Activated CD4-positive, alpha-beta T cell treated with anti-CD3 and anti-CD28 coated beads, Interleukin-2, amount 50 U/mL, for 1 hour (primary cell): ENCODE measurements around the gene FUT3.
"Not testable (repeated sequence)": the region's sequence is repeated elsewhere in the genome, so short reads cannot be mapped to it uniquely, and the experiment has no call there.

Experiments
- DNase-seq: peaks from one replicate; pipeline ENCODE4 v3.0.0-alpha.2; 2020

FUT3 gene

DNA sequence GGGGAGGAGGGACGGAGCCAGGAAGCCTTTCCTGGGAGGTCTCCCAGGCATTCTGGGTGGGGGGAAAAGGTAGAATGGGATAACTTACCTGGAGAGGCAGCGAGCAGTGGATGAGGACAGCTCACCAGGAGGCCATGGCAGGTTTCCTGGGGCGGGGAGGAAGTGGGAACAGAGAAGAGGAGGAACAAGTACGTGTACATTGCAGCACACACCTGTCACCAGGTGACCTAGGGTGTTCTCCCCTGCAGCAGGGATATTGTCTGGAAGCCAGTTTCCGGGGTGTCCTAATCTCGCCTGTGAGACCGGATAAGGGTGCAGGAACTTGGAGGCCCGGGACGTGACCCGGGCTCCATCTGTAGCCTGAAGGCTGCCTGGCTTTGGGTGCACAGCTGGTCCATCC, at the start of gene FUT3:
TSS of gene FUT3 (minus strand) at position 148 of the 400 bp plus-strand sequence.
- DNase-seq = no peak

DNA sequence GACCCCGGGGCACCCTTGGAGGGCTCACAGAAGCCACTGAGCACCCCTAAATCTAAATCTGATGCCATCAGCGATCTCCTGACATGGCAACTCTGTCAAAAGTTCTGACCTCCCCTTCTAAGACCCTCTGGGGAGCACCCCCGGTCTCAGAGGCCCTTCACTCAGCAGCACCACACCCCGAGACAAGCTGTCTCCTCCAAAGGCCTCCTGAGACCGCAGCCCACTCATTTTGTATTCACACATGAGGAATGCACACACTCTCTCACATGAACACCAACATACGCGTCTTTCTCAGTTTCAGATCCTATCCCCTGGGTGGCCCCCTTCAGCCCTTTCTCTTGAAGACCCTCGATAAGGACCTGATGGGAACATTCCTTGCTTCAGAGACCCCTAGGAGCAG, 49.7 kb upstream of the FUT3 start:
- no peak for DNase-seq

DNA sequence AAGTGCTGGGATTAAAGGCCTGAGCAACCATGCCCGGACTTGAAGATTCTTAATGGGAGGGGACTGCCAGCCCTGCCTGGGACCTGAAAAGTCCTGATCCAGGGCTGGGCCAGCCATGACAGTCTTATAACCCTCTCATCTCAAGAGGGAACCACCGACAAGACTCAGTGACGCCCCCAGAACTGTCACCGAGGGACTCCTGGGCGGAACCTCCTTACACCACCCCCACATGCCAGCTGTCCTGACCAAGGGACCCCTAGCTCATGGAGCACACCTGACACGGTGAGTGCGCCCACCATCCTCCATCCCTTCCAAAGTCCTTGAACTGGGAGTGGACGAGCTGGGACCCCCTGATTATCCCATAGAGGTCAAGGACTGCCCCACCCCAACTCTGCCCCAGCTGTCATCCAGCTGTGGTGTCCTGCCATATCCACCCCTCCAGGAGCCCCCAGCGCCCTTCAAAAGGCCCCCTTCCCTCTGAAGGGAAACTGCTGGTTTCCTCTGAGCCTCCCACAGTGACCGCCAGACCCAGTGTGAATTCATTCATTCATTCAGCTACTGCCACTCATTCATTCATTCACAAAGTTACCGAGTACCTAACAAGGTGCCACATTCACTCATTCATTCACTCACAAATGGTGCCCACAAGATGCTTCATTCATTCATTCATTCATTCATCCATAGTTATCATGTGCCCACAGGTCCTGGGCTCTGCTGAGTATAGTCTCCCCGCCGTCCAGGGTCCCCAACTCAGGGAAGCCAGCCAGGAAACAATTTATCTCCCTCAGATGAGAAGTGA, 48.7 kb upstream of the FUT3 start:
- DNase-seq = no peak

DNA sequence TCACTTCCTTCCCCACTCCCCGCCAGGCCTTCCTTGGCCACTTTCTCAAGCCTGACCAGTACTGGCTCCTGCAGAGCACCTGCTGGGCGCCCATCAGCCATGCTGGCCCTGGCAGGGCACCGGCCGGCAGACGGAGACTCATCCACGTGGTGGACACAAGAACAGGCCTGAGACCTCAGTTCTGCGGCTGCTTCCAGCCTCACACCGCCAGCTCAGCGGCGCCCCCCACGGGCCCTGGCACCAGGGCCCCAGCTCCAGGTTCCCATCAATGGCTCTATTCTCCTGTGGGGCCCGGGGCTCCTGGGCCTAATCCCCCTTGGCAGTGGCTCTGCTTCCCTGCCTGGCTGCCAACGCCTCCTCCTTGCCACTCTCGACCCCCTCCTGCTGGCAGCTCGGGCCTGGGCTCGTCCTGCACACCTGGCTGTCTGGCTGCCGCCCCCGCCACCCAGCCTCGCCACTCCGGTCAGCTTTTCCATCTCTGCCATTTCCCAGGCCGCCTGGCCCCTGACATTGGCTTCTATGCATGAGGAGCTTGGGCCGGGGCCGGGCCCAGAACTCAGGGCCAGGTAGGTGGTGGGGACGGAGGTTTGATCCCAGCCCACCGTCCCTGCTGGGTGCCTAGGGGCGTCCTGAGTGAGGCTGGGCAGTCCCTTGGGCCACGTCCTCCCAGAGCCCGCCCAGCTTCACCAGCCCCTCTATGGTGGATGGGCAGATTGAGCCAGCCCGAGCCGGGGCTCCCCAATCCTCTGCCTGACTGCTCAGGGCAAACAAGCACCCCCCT, 46.1 kb upstream of the FUT3 start:
- no peak for DNase-seq

DNA sequence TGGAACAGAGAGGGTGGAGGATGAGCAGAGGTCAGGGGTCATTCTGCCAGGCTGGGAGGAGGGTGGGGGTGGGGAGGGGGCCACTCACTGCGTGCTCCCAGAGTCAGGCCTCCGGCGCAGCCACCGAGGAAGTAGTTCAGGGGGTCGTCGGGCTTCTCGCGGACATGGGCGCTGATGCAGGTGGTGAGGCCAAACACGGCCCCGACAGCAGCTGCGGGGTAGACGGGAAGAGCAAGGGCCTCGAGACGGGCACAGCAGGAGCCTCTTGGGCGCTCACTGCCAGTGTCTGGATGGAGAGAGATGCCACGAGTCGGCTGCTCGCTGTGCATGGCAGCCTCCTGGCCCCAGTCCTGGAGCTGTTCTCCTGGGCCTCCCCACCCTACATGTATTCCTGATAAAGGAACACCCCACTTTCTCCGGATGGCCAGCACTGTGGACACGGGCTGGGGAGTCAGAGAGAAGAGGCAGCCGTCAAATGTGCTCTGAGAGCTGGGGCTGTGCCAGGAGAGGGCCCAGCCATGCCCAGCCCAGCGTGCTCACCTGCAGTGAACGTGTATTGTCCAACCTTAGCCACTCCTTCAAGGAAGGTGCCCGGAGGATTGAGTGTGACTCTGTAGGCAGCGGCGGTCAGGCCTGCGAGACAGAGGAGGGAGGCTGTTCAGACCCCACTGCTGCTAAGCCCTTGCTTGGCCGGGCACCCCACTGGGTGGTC, 45.3 kb upstream of the FUT3 start:
- no peak for DNase-seq

DNA sequence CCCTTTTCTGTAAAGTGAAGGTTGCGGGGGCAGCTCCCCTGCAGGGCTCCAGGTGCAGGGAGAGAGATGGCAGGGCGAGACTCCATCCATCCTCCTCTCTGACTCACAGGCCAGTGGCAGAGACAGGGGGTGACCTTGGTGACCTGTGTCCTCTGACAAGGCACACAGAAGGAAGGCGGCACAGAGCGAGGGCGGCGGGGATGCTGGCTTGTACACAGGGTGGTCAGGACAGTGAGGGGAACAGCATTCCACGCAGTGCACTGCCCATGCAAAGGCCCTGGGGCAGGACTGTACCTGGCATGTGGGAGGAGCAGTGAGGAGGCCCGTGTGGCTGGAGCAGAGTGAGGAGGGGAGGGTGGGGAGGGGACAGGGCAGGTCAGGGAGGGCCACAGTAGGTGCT, 44.6 kb upstream of the FUT3 start:
- DNase-seq = no peak

DNA sequence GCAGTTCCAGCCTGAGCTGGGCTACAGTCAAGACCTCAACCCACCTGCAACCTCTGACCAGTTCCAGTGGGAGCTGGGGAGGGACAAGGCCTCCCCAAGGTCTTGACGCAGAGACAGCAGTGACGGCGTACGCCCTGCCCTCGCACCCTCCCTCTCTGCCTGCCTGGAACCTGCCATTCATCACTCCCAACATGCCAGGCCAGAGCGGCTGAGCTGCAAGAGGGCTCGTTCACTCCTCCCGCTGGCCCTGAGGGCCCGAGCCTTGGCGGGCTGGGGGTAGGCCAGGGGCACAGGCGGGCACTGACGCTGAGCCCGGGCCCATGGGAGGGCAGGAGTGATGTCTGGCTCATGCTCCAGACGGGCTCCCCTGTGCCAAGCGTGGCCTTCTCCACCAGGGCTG, 44.2 kb upstream of the FUT3 start:
- DNase-seq = no peak

DNA sequence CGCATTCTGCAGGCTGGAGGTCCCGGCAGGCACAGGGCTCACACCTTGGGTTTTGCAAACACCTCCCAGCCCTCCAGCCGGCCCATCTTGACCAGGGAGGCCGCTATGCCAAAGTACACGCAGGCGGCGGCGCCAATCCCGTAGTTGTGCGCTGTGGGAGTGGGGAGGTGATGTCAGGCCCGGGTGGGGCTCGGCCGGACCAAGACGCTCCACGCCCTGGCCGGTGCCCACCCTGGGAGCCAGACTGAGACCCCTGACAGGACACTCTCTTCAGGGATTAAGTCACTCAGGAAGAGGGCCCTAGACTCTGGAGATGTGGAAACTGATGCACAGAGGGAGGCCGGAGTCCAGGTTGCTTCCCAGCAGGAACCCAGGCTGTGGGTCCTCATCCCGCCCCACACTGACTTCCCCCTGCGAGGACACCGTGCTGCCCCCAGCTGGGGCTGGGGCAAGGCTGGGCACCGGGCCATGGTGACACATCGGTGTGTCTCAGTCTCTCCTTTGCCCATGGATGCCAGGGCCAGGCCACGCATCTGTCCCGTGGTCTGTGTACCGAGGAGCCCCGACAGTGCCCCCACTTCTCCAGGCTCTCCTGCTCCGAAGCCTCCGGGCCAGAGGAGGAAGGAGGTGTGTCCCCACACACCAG, 43.6 kb upstream of the FUT3 start:
- DNase-seq = no peak

DNA sequence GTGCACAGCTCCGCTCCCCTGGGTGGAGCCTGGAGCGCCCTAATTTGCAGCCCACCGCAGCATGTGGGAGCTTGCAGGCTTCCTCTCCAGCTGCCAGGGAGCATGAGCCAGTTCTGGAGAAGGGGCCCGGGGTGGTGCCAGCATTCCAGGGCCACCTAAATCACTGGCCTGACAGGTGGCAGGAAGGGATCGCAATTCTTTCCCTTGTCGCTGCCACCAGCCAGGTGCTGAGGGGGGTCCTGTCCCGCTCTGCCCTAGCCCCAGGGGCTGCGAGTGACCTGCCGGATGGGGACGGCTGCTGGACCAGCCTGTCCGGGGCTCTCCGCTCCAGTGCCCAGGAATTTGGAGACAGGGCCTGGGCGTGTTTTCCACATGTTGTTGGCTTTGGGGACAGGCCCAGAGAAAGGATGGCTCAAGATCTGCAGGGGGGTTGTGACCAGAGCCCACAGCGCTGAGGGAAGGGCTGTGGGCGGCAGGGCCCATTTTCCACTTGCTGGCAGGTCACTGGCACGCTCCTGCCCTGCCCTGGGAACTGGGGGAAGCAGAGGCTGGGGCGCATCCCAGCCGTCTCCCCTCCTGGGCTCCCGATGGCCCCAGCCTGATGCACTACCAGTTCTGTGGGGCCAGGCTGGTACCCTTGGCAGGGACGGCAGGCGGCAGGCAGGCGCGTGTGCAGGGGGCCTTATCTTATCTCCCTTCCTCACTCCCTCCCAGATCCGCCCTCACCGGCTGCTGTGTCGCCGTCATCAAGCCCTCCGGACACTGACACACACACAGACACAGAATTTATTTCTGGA, 42.9 kb upstream of the FUT3 start:
- no peak for DNase-seq

DNA sequence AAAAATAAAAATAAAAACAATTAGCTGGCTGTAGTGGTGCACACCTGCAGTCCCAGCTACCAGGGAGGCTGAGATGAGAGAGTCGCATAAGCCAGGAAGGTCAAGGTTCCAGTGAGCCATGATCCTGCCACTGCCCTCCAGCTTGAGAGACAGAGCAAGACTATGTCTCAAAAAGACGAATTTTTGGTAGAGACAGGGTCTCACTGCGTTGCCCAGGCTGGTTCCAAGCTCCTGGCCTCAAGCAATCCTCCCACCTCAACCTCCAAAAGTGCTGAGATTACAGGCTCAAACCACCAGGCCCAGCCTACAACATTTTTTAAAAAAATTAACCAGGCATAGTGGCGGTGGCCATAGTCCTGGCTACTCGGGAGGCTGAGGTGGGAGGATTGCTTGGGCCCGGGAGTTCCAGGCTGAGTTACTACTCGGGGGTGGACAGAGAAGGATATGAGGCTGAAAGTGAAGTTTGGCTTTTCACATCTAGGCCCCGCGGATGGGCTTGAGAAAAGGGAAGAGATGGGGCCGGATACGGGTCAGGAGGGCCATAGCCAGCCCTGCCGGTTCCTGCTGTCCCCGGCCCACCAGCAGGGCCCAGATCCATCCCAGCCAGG, 42.2 kb upstream of the FUT3 start:
- no peak for DNase-seq

DNA sequence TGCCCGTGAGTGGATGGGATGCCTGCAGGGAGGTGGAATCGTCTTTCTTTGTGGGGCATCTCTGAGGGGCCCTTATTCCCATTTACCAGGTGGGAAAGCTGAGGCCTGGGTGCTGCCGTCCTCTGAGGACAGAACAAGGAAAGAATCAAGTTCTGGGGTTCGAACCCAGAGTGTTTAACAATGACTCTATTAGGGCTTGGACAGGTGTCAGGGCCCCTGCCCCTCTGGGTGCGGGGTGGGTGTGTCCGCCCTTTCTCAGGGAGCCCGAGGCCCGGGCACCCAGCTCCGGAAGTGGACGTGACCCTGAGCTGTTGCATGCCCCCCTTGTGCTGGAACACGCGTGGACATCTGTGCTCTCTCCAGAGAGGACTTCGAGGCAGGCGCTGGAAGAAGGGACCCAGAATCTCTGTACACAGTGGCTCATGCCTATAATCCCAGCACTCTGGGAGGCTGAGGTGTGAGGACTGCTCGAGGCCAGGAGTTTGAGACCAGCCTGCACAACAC, 41.6 kb upstream of the FUT3 start:
- no peak for DNase-seq

DNA sequence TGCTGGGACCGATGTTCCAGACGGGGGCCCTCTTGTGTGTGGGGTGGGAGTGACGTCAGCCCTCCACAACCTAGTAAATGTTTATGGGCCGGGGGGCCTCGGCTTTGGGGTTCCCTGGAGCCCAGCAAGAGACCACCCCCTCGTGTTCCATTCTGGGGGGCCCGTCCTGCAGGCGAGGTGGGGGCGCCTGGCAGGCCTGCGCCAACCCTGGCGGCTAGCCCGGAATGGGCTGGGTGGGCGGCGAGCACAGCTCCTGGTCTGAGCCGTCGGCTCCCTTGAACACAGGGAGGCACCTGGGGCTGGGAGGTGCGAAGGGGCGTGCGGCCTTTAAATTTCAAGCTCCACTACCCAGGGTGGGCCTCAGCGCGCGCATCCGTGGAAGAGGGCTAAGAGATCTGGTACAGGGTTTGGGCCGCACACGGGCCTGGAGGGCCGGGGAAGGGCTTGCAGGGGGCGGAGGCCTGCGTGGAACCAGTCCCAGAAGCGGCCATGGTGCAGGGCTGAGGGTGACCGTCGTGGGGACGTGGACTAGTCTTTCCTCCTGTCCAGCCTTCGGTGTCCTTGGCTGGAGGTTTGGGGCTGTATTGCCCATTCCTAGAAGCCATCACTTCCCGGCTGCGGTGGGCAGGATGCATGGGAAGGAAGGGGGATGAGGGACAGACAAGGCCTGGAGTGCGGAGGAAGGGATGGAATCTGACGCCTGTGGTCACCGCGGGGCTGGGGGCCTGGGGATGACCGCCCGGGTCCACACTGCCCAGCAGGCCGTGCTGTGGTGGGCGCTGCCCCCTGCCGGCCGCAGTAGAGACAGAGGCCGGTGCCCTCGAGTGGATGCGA, 40.9 kb upstream of the FUT3 start:
- no peak for DNase-seq

DNA sequence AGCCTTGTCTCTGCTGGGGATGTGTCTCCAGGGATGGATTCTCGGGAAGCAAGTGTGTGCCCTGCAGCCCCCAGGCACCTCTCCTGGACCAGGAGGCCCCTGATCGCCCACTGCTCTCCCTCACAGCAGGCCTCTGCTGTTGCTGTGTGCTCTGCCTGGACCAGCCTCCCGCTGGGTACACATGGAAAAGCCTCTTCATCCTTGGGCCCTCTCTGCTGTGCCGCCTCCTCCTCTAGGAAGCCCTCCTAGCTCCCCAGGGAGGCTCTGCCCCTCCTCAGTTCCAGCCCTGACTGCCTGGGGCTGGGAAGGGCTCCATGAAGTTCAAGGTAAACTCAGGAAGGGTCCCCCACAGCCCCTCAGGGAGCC, 40.3 kb upstream of the FUT3 start:
- DNase-seq = no peak

DNA sequence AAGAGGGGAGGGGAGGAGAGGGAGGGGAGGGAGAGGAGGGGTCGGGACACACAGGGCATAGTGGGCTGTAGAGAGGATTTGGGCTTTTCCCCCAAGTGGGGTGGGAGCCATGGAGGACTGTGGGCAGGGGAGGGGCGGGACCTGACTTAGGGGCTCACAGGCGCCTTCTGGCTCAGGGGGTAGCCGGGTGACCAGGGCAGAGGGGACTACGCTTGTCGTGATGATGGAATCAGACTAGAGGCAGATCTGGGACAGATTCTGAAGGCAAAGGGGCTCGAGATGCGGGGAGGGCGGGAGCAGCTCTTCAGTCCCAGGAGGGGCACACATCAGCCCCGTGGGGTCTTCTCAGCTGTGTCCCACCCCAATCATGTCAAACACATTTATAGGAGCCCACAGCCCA, 38.9 kb upstream of the FUT3 start:
- DNase-seq = no peak

DNA sequence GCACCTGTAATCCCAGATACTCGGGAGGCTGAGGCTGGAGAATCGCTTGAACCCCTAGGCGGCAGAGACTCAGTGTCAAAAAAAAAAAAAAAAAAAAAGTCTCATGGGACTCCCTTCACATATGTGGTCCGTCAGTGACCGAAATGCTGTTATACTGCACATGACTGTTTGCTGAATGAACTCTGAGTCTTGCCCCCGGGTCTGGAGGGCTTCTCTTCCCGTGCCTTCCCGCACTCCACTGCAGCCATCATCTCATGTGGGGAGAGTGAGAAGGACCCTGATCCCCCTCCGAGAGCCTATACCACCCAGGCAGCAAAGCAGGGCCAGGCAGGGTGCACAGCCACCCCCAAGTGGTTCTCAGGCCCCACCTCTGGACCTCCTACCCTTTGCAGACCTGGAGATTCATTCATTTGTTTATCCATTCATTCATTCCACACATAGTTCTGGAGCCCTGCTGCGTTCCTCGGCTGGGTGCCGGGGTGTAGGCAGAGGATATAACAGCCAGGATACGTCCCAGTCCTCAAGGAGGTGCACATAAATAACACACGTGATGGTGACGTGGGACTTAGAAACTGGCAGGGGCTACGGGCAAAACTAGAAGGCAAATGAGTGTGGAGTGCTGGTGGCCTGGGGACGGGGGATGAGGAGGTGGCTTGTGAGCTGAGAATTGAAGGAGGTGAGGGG, 38.2 kb upstream of the FUT3 start:
- no peak for DNase-seq

DNA sequence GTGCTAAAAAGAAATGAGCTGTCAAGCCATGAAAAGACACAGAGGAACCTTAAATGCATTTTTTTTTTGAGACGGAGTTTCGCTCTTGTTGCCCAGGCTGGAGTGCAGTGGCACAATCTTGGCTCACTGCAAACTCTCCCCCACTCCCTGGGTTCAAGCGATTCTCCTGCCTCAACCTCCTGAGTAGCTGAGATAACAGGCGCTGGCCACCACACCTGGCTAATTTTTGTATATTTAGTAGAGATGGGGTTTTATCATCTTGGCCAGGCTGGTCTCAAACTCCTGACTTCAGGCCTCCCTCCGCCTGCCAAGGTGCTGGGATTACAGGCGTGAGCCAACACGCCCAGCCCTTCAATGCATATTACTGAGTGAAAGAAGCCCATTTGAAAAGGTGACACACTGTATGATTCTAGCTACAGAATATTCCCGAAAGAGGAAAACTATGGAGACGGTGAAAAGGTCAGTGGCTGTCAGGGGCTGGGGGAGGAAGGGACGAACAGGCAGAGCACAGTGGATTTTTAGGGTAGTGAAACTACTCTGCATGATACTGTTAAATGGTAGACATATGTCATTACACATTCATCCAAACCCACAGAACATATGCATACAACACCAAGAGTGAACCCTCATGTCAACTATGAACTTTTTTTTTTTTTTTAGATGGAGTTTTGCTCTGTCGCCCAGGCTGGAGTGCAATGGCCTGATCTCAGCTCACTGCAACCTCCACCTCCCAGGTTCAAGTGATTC, 33.0 kb upstream of the FUT3 start:
- DNase-seq = not testable (repeated sequence)

DNA sequence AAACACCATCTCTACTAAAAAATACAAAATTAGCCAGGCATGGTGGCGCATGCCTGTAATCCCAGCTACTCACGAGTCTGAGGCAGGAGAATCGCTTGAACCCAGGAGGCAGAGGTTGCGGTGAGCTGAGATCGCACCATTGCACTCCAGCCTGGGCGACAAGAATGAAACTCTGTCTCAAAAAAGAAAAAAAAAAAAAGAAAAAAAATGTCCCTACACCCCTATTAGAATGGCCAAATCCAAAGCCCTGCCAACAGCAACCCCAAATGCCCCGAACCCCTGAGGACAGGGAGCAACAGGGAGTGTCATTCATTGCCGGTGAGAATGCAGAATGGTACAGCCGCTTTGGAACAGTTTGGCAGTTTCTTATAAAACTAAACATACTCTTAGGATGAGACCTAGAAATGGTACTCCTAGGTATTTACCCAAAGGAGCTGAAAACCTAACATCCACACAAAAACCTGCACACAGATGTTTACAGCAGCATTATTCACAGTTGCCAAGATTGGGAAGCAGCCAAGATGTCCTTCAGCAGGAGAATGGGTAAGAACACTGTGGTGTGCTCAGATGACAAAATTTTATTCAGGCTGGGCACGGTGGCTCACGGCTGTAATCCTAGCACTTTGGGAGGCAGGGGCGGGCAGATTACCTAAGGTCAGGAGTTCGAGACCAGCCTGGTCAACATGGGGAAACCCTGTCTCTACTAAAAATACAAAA, 32.1 kb upstream of the FUT3 start:
- not testable (repeated sequence) for DNase-seq

DNA sequence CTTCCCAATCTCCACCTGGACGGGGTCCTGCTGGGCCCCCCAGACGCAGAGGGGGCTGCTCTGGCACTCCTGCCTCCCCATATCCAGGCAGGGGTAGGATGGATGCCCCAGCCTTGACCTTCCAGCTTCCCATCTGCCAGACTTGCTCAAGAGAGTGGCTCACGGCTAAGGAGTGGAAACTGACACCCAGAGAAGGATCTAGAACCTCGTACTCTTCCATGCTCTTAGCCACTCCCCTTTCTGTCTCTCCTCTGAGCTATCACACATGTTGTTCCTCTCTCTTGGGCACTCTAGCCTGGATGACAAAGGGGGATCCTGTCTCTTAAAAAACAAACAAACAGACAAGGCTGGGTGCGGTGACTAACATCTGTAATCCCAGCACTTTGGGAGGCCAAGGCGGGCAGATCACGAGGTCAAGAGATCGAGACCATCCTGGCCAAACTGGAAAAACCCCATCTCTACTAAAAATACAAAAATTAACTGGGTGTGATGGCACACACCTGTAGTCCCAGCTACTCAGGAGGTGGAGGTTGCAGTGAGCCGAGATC, 31.2 kb upstream of the FUT3 start:
- no peak for DNase-seq
